Osteoblast (primary cell): Measurements from ENCODE around the gene OBP2B. TPM values are rescaled to one million over a fixed set of nuclear protein-coding genes. Genes with fewer than 3 reads are reported as not detected.
"Not testable (repeated sequence)": the region's sequence is repeated elsewhere in the genome, so short reads cannot be mapped to it uniquely, and the experiment has no call there.

ENCODE experiments used
- DNase-seq: peaks from one replicate; pipeline ENCODE4 v3.0.0; 2011; ENCODE audit warnings: low spot score, mixed read lengths; ENCODE audit not compliant: insufficient read length; ENCODE audit errors: missing footprints
- H2AFZ ChIP-seq: 2 replicates; pipeline ENCODE4 v1.6.0; 2011; ENCODE audit warnings: mild to moderate bottlenecking, low read length
- H3K27ac ChIP-seq: 2 replicates; pipeline ENCODE4 v1.5.1; 2011; ENCODE audit warnings: mild to moderate bottlenecking, low read depth, low read length, moderate library complexity
- H3K27me3 ChIP-seq: 2 replicates; pipeline ENCODE4 v1.6.0; 2012; ENCODE audit warnings: mild to moderate bottlenecking, control low read depth, inconsistent platforms, low read length, moderate library complexity; ENCODE audit not compliant: insufficient read depth
- H3K36me3 ChIP-seq: 2 replicates; pipeline ENCODE4 v1.5.1; 2011; ENCODE audit warnings: mild to moderate bottlenecking, low read length, control low read depth, moderate library complexity; ENCODE audit not compliant: insufficient read depth
- H3K4me1 ChIP-seq: 2 replicates; pipeline ENCODE4 v1.5.1; 2011; ENCODE audit warnings: mild to moderate bottlenecking, low read length, control low read depth, moderate library complexity; ENCODE audit not compliant: insufficient read depth
- H3K4me2 ChIP-seq: 2 replicates; pipeline ENCODE4 v1.6.0; 2011; ENCODE audit warnings: mild to moderate bottlenecking, low read length; ENCODE audit not compliant: insufficient read depth
- H3K4me3 ChIP-seq: fragments of 200-600 bp; sonication (generic); 3 replicates; pipeline ENCODE4 v1.5.1; 2012; ENCODE audit warnings: mild to moderate bottlenecking, low read length, inconsistent platforms; ENCODE audit not compliant: insufficient read depth
- H3K79me2 ChIP-seq: 2 replicates; pipeline ENCODE4 v1.6.0; 2012; ENCODE audit warnings: mild to moderate bottlenecking, low read length, control low read depth, inconsistent platforms; ENCODE audit not compliant: insufficient read depth
- H3K9me3 ChIP-seq: 2 replicates; pipeline ENCODE4 v1.5.1; 2011; ENCODE audit warnings: low read depth, low read length, control low read depth
- H4K20me1 ChIP-seq: 2 replicates; pipeline ENCODE4 v1.6.0; 2012; ENCODE audit warnings: mild to moderate bottlenecking, low read length, control low read depth; ENCODE audit not compliant: insufficient read depth
- total RNA-seq: library from RNA; depleted of rRNA; stranded (reverse); fragments of >200 nt; gene quantifications from 2 replicates; pipeline ENCODE4 v1.2.3, GENCODE V29; 2012
- TF ChIP-seq, protein P1 (sequence below): IDR thresholded peaks from 2 replicates; pipeline ENCODE4 v1.5.1; 2011; ENCODE audit warnings: mild to moderate bottlenecking, low read depth, low read length, moderate library complexity; ENCODE audit errors: extremely low read depth

OBP2B gene
- total RNA-seq, 1 donor, result not detected

DNA sequence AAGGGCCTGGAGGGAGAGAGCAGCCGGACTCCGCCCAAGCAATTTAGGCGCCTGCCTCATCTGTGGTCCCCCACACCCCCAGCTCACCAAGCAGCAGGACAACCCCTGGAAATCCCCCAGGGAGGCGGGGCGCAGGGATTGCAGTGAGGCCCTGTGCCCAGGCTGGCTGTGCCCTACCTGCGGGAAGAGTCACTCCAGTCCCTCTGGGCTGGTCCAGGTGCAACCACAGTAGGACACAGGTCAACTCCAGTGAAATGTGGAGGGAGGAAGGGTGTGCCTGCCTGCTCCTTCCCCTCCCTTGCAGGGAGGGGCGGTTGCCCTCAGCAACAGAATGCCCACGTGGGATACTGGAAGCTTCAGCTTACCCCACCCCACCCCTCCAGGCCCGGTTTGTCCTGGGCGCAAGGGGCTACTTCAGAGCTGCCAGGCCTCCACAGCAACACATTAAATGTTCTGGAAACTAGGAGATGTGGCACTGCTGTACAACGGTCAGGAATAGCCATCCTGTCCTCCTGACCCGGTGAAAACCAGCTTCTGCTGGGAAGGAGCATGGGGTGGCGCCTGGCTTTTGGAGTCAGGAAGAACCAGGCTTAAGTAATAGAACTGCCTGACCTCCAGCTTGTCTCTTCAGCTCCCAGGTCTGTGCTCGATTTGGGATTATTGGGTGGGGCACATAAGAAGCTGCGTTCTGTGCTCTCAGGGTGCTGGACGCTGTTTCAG is 43.4 kb upstream of the OBP2B start:
- no peaks in the 10 kb centered on the region for H4K20me1 ChIP-seq
- no peak overlapping the region for H3K4me2 ChIP-seq
- no peaks in the 10 kb centered on the region for H3K79me2 ChIP-seq
- DNase-seq, result peak; percentile 32
- no peaks in the 10 kb centered on the region for H3K4me1 ChIP-seq
- H3K36me3 ChIP-seq, result no peaks in the 10 kb centered on the region
- H2AFZ ChIP-seq, result no peak overlapping the region
- TF ChIP-seq, protein P1, sequence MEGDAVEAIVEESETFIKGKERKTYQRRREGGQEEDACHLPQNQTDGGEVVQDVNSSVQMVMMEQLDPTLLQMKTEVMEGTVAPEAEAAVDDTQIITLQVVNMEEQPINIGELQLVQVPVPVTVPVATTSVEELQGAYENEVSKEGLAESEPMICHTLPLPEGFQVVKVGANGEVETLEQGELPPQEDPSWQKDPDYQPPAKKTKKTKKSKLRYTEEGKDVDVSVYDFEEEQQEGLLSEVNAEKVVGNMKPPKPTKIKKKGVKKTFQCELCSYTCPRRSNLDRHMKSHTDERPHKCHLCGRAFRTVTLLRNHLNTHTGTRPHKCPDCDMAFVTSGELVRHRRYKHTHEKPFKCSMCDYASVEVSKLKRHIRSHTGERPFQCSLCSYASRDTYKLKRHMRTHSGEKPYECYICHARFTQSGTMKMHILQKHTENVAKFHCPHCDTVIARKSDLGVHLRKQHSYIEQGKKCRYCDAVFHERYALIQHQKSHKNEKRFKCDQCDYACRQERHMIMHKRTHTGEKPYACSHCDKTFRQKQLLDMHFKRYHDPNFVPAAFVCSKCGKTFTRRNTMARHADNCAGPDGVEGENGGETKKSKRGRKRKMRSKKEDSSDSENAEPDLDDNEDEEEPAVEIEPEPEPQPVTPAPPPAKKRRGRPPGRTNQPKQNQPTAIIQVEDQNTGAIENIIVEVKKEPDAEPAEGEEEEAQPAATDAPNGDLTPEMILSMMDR, result no peak
- H3K27ac ChIP-seq, result no peak overlapping the region
- no peak overlapping the region for H3K4me3 ChIP-seq
- no peaks in the 10 kb centered on the region for H3K9me3 ChIP-seq
- peaks cover 10% of the 10 kb centered on the region for H3K27me3 ChIP-seq

DNA sequence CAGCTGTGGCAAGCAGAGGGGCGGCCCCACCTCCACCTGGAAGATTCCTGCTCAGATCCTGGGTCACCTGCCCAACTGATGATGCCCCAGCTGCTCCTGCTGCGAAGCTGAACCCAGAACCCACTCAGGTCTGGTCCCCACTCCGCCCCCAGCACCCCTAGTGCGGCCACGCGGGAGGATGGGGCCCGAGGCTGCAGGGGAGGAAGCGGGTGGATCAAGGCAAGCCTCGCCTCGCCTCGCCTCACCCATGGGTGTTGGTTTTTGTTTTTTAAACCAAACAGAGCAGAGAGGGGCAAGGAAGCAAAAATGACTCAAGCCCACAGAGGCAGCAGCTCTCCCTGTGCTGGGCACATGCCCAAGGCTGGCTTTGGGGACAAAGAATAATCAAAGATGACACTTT is 42.7 kb upstream of the OBP2B start:
- H3K27me3 ChIP-seq, result peaks cover 10% of the 10 kb centered on the region
- H3K9me3 ChIP-seq, result no peaks in the 10 kb centered on the region
- no peak overlapping the region for H3K27ac ChIP-seq
- H3K4me3 ChIP-seq, result no peak overlapping the region
- H3K4me2 ChIP-seq, result no peak overlapping the region
- no peak overlapping the region for H2AFZ ChIP-seq
- no peaks in the 10 kb centered on the region for H3K4me1 ChIP-seq
- H4K20me1 ChIP-seq, result no peaks in the 10 kb centered on the region
- no peaks in the 10 kb centered on the region for H3K79me2 ChIP-seq
- no peaks in the 10 kb centered on the region for H3K36me3 ChIP-seq
- TF ChIP-seq, protein P1, result no peak
- DNase-seq, result peak; percentile 32

DNA sequence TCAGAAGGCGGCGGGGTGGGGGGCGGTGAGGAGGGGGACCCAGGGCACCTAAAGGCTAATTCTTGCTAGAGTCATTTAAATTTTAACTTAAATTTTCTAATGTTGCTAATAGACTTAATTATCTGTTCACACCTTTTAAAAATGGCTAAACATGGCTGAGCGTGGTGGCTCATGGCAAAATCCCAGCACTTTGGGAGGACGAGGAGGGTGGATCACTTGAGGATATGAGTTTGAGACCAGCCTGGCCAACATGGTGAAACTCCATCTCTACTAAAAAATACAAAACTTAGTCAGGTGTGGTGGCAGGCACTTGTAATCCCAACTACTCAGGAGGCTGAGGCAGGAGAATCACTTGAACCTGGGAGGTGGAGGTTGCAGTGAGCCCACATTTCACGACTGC is 42.2 kb upstream of the OBP2B start:
- not testable (repeated sequence) for H2AFZ ChIP-seq, H3K4me3 ChIP-seq, H3K4me1 ChIP-seq, H3K36me3 ChIP-seq, H3K27me3 ChIP-seq, H4K20me1 ChIP-seq, H3K4me2 ChIP-seq, H3K27ac ChIP-seq, H3K79me2 ChIP-seq, H3K9me3 ChIP-seq
- peak; percentile 36 for DNase-seq

- no peak overlapping the region for H2AFZ ChIP-seq
- H3K36me3 ChIP-seq, result no peaks in the 10 kb centered on the region
- no peaks in the 10 kb centered on the region for H3K79me2 ChIP-seq
- H4K20me1 ChIP-seq, result no peaks in the 10 kb centered on the region
- no peak for DNase-seq
- TF ChIP-seq, protein P1, result no peak
- peaks cover 10% of the 10 kb centered on the region for H3K27me3 ChIP-seq
- no peaks in the 10 kb centered on the region for H3K4me1 ChIP-seq
- no peak overlapping the region for H3K4me2 ChIP-seq
- no peak overlapping the region for H3K27ac ChIP-seq
- no peaks in the 10 kb centered on the region for H3K9me3 ChIP-seq
- H3K4me3 ChIP-seq, result no peak overlapping the region
Observed at GRCh38 chr9:133250741-133251170, 41.7 kb upstream of the OBP2B start.
